ENCODE results near the gene CTTN. TPM values are rescaled to one million over a fixed set of nuclear protein-coding genes. Genes with fewer than 3 reads are reported as not detected.

The CTTN gene
- total and polyA plus RNA-seq, 10 of the 15 experiments (the other 5 are each of a cell fraction or from before 2014, with no cell fraction given) = 1.1 to 37.8 (median 11.8) TPM

DNA sequence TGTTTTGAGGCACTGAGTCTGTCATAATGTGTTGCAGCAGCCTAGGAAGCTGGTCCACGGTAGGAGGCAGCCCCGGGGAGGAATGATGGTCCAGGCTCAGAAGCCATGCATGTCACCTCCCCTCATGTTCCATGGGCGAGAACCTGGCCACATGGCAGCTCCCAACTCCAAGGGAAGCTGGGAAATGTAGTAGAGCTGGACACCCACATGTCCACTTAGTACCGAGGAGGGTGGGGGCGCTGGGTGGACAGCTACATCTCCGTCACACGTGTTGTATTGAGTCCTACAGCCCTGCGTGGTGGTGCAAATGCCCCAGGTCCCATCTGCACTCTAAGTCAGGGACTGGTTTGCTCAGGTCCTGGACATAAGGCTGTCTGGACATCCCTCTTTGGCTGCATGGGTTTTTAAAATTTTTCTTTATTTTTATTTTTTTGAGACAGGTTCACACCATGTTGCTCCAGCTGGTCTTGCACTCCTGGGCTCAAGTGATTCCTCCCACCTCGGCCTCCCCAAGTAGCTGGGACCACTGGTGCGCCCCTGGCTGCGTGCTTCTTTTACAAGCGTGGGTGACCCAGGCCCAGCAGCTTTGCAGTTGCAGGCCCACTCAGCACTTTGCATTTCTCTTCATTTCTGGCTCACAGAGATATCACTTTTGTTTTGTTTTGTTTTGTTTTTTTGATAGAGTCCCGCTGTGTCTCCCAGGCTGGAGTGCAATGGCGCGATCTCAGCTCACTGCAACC, 3.9 kb upstream of the CTTN start (continued):
- TF ChIP-seq, protein P1, sequence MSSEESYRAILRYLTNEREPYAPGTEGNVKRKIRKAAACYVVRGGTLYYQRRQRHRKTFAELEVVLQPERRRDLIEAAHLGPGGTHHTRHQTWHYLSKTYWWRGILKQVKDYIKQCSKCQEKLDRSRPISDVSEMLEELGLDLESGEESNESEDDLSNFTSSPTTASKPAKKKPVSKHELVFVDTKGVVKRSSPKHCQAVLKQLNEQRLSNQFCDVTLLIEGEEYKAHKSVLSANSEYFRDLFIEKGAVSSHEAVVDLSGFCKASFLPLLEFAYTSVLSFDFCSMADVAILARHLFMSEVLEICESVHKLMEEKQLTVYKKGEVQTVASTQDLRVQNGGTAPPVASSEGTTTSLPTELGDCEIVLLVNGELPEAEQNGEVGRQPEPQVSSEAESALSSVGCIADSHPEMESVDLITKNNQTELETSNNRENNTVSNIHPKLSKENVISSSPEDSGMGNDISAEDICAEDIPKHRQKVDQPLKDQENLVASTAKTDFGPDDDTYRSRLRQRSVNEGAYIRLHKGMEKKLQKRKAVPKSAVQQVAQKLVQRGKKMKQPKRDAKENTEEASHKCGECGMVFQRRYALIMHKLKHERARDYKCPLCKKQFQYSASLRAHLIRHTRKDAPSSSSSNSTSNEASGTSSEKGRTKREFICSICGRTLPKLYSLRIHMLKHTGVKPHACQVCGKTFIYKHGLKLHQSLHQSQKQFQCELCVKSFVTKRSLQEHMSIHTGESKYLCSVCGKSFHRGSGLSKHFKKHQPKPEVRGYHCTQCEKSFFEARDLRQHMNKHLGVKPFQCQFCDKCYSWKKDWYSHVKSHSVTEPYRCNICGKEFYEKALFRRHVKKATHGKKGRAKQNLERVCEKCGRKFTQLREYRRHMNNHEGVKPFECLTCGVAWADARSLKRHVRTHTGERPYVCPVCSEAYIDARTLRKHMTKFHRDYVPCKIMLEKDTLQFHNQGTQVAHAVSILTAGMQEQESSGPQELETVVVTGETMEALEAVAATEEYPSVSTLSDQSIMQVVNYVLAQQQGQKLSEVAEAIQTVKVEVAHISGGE (CRISPR knock-in tag; IDR thresholded peaks at IDR 0.05) = no peak
- TF ChIP-seq, protein P2, sequence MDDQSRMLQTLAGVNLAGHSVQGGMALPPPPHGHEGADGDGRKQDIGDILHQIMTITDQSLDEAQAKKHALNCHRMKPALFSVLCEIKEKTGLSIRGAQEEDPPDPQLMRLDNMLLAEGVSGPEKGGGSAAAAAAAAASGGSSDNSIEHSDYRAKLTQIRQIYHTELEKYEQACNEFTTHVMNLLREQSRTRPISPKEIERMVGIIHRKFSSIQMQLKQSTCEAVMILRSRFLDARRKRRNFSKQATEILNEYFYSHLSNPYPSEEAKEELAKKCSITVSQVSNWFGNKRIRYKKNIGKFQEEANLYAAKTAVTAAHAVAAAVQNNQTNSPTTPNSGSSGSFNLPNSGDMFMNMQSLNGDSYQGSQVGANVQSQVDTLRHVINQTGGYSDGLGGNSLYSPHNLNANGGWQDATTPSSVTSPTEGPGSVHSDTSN (IDR thresholded peaks at IDR 0.05; ENCODE audit: insufficient replicate concordance, low read depth, low read length) = no peak
- TF ChIP-seq CHD4 (IDR thresholded peaks at IDR 0.05) = no peak
- no peak for TF ChIP-seq SIX5 (IDR thresholded peaks at IDR 0.05; ENCODE audit: low read depth, low read length, severe bottlenecking)
- TF ChIP-seq ASH2L (IDR thresholded peaks at IDR 0.05; ENCODE audit: borderline replicate concordance, low read depth) = no peak
- TF ChIP-seq RELA (IDR thresholded peaks at IDR 0.05; ENCODE audit: borderline replicate concordance, partially characterized antibody) = no peak
- no peak for TF ChIP-seq CHD1 (IDR thresholded peaks at IDR 0.05; ENCODE audit: low read depth, low read length)
- no peak for TF ChIP-seq PKNOX1 (IDR thresholded peaks at IDR 0.05)
- no peak for TF ChIP-seq NRF1 (conservative IDR thresholded peaks at IDR 0.05; ENCODE audit: low read depth, low read length)
- no peak for TF ChIP-seq SMAD5 (IDR thresholded peaks at IDR 0.05; ENCODE audit: low read depth)
